H1 (cell line): ENCODE measurements around the gene NELL1. TPM values are rescaled to one million over a fixed set of nuclear protein-coding genes. Genes with fewer than 3 reads are reported as not detected.

Source experiments
- CTCF ChIA-PET: fragments of 300-600 bp; sonication (Branson Sonifier 250); formaldehyde crosslinking; loops from one replicate; lab custom pipeline; 2021; ENCODE audit not compliant: partially characterized antibody; lab: Charles Lee
- POLR2A ChIA-PET: fragments of 300-600 bp; sonication (Branson Sonifier 250); formaldehyde crosslinking; loops from one replicate; lab custom pipeline; 2021; ENCODE audit warnings: inconsistent platforms; ENCODE audit not compliant: partially characterized antibody; lab: Charles Lee
- DNase-seq, 2 experiments: peaks; one replicate each; pipeline versions ENCODE4 v3.0.0 to v3.0.0-alpha.2; 2010 to 2022; ENCODE audit warnings: low spot score in 2 of 2, low read depth in 1 of 2, mixed read lengths in 1 of 2
- FAIRE-seq: peaks from 2 replicates; lab custom pipeline; 2011; peaks lifted over from hg19 to GRCh38; lab: Jason Lieb, UNC
- H2AFZ ChIP-seq: 2 replicates; pipeline ENCODE4 v1.8.1; 2012; ENCODE audit warnings: low read length, inconsistent platforms
- H2AK5ac ChIP-seq: 2 replicates; pipeline ENCODE4 v1.6.1; 2013; ENCODE audit warnings: low read depth, low read length
- H2BK120ac ChIP-seq: replicated peaks from 2 replicates; pipeline ENCODE3; 2013; ENCODE audit warnings: low read depth, low read length, inconsistent platforms
- H2BK12ac ChIP-seq: 2 replicates; pipeline ENCODE4 v1.6.1; 2013; ENCODE audit warnings: low read depth, low read length
- H2BK15ac ChIP-seq: 2 replicates; pipeline ENCODE4 v1.6.1; 2013; ENCODE audit warnings: low read length
- H2BK20ac ChIP-seq: 2 replicates; pipeline ENCODE4 v1.6.1; 2013; ENCODE audit warnings: low read length
- H2BK5ac ChIP-seq: 2 replicates; pipeline ENCODE4 v1.6.1; 2013; ENCODE audit warnings: low read depth, low read length
- H3K14ac ChIP-seq: 2 replicates; pipeline ENCODE4 v1.6.1; 2013; ENCODE audit warnings: inconsistent platforms; ENCODE audit not compliant: insufficient read length
- H3K18ac ChIP-seq: 2 replicates; pipeline ENCODE4 v1.6.1; 2013; ENCODE audit warnings: low read length; ENCODE audit errors: extremely low read depth
- H3K23ac ChIP-seq: 2 replicates; pipeline ENCODE4 v1.6.1; 2013; ENCODE audit warnings: inconsistent platforms; ENCODE audit not compliant: insufficient read length
- H3K23me2 ChIP-seq: 2 replicates; pipeline ENCODE4 v1.6.1; 2013; ENCODE audit warnings: low read depth, low read length
- H3K27ac ChIP-seq: 2 replicates; pipeline ENCODE4 v1.6.1; 2011; ENCODE audit warnings: low read depth, low read length, inconsistent platforms
- H3K27me3 ChIP-seq, 4 experiments: replicated peaks in 1 of 4; 1 replicate in 1 of 4; 2 replicates in 3 of 4; pipeline versions ENCODE4 v1.6.1 to v1.8.1; 2011 to 2013; ENCODE audit warnings: low read length in 3 of 4, mild to moderate bottlenecking in 3 of 4, inconsistent platforms in 2 of 4, mixed read lengths in 2 of 4, moderate library complexity in 1 of 4; ENCODE audit not compliant: control insufficient read depth in 3 of 4, insufficient read depth in 3 of 4; ENCODE audit errors: extremely low read depth in 1 of 4
- H3K36me3 ChIP-seq, 4 experiments: 2 replicates each; pipeline versions ENCODE4 v1.6.1 to v1.8.1; 2011 to 2013; ENCODE audit warnings: mild to moderate bottlenecking in 4 of 4, low read length in 3 of 4, moderate library complexity in 2 of 4, control low read depth in 1 of 4, inconsistent platforms in 1 of 4; ENCODE audit not compliant: insufficient read depth in 4 of 4, control insufficient read depth in 2 of 4
- H3K4ac ChIP-seq: replicated peaks from 2 replicates; pipeline ENCODE3; 2013; ENCODE audit warnings: low read length, low read depth, mixed read lengths, inconsistent platforms; ENCODE audit not compliant: insufficient read length
- H3K4me1 ChIP-seq, 4 experiments: replicated peaks in 1 of 4; 1 replicate in 1 of 4; 2 replicates in 3 of 4; pipeline versions ENCODE4 v1.6.1 to v1.8.1; 2011 to 2013; ENCODE audit warnings: low read length in 3 of 4, inconsistent platforms in 2 of 4, mixed read lengths in 1 of 4; ENCODE audit not compliant: insufficient read depth in 4 of 4, control insufficient read depth in 3 of 4
- H3K4me2 ChIP-seq, 2 experiments: 2 replicates each; pipeline versions ENCODE4 v1.6.1 to v1.8.1; 2011 to 2013; ENCODE audit warnings: low read depth in 2 of 2, low read length in 2 of 2, control low read depth in 1 of 2, inconsistent platforms in 1 of 2, mild to moderate bottlenecking in 1 of 2; ENCODE audit not compliant: insufficient read depth in 1 of 2
- H3K4me3 ChIP-seq, 4 experiments: fragments of 200-600, 300-600 bp in 1 of 4; sonication (generic), shearing (Covaris generic), sonication (Bioruptor Twin) in 1 of 4; 2 replicates each; pipeline versions ENCODE4 v1.5.1 to v1.8.1; 2011 to 2016; ENCODE audit warnings: low read length in 4 of 4, low read depth in 3 of 4, control low read depth in 2 of 4, inconsistent platforms in 2 of 4, mild to moderate bottlenecking in 2 of 4, mixed read lengths in 1 of 4, moderate library complexity in 1 of 4; ENCODE audit not compliant: insufficient read depth in 2 of 4; ENCODE audit errors: extremely low read depth in 1 of 4
- H3K56ac ChIP-seq: replicated peaks from 2 replicates; pipeline ENCODE3; 2013; ENCODE audit warnings: low read depth, mild to moderate bottlenecking, mixed read lengths, low read length, inconsistent platforms; ENCODE audit not compliant: insufficient read length
- H3K79me1 ChIP-seq: 2 replicates; pipeline ENCODE4 v1.6.1; 2013; ENCODE audit warnings: low read depth, low read length, control low read depth
- H3K79me2 ChIP-seq, 2 experiments: 2 replicates each; pipeline versions ENCODE4 v1.6.1 to v1.8.1; 2012 to 2013; ENCODE audit warnings: low read length in 2 of 2, mild to moderate bottlenecking in 2 of 2, inconsistent platforms in 1 of 2; ENCODE audit not compliant: insufficient read depth in 2 of 2, control insufficient read depth in 1 of 2
- H3K9ac ChIP-seq, 4 experiments: replicated peaks in 1 of 4; 1 replicate in 1 of 4; 2 replicates in 3 of 4; pipeline versions ENCODE4 v1.6.1 to v1.8.1; 2011 to 2013; ENCODE audit warnings: low read depth in 3 of 4, low read length in 3 of 4, control low read depth in 2 of 4, mild to moderate bottlenecking in 2 of 4, moderate library complexity in 2 of 4, inconsistent platforms in 1 of 4; ENCODE audit errors: extremely low read depth in 1 of 4
- H3K9me3 ChIP-seq, 2 experiments: 2 replicates each; pipeline versions ENCODE4 v1.6.1 to v1.8.1; 2012 to 2013; ENCODE audit warnings: mild to moderate bottlenecking in 2 of 2, moderate library complexity in 2 of 2, control low read depth in 1 of 2, inconsistent platforms in 1 of 2, low read depth in 1 of 2, low read length in 1 of 2, mixed read lengths in 1 of 2; ENCODE audit not compliant: insufficient read depth in 2 of 2
- H4K20me1 ChIP-seq, 2 experiments: replicated peaks in 1 of 2; 2 replicates each; pipeline versions ENCODE3 to v1.8.1; 2011 to 2013; ENCODE audit warnings: inconsistent platforms in 2 of 2, low read length in 2 of 2, mild to moderate bottlenecking in 1 of 2; ENCODE audit not compliant: insufficient read depth in 2 of 2, control insufficient read depth in 1 of 2
- H4K5ac ChIP-seq: 2 replicates; pipeline ENCODE4 v1.6.1; 2013; ENCODE audit warnings: low read length, low read depth, mixed read lengths, inconsistent platforms; ENCODE audit not compliant: insufficient read length
- H4K8ac ChIP-seq: 2 replicates; pipeline ENCODE4 v1.8.0; 2013; ENCODE audit warnings: mild to moderate bottlenecking, moderate library complexity, low read length, inconsistent platforms; ENCODE audit not compliant: insufficient read depth; ENCODE audit errors: extremely low read depth
- H4K91ac ChIP-seq: replicated peaks from 2 replicates; pipeline ENCODE3; 2013; ENCODE audit warnings: low read length, mixed read lengths, inconsistent platforms; ENCODE audit not compliant: insufficient read length
- BRCA1 ChIP-seq: IDR thresholded peaks from 2 replicates; pipeline ENCODE4 v1.6.1; 2012; ENCODE audit warnings: low read depth, low read length, improper control_type of control experiment
- CBX8 ChIP-seq: fragments of 300-800, 300-1000 bp; sonication (generic); IDR thresholded peaks from 2 replicates; pipeline ENCODE4 v1.7.1; 2016; ENCODE audit warnings: low read depth, low read length, borderline replicate concordance
- CEBPB ChIP-seq: IDR thresholded peaks from 2 replicates; pipeline ENCODE4 v1.6.1; 2012; ENCODE audit warnings: low read depth, low read length
- CHD2 ChIP-seq: IDR thresholded peaks from 2 replicates; pipeline ENCODE4 v1.6.1; 2012; ENCODE audit warnings: low read length, improper control_type of control experiment
- CTBP2 ChIP-seq: IDR thresholded peaks from 2 replicates; pipeline ENCODE4 v1.7.0; 2011; ENCODE audit warnings: borderline replicate concordance, mild to moderate bottlenecking, moderate library complexity, mixed read lengths, low read length; ENCODE audit not compliant: insufficient read depth, insufficient read length
- EGR1 ChIP-seq: IDR thresholded peaks from 2 replicates; pipeline ENCODE4 v1.6.1; 2011; ENCODE audit warnings: low read depth, low read length, borderline replicate concordance
- EP300 ChIP-seq, 2 experiments: IDR thresholded peaks; 1 replicate in 1 of 2; 2 replicates in 1 of 2; pipeline ENCODE4 v1.6.1; 2011 to 2012; ENCODE audit warnings: low read depth in 2 of 2, low read length in 2 of 2, mild to moderate bottlenecking in 2 of 2, borderline replicate concordance in 1 of 2, inconsistent platforms in 1 of 2, moderate library complexity in 1 of 2
- GTF2F1 ChIP-seq: IDR thresholded peaks from 2 replicates; pipeline ENCODE4 v1.6.1; 2012; ENCODE audit warnings: low read depth, low read length, improper control_type of control experiment, borderline replicate concordance
- HDAC6 ChIP-seq: IDR thresholded peaks from one replicate; pipeline ENCODE4 v1.7.1; 2012; ENCODE audit warnings: low read depth, mild to moderate bottlenecking, inconsistent platforms, low read length, moderate library complexity
- JUND ChIP-seq: IDR thresholded peaks from 2 replicates; pipeline ENCODE4 v1.6.1; 2011; ENCODE audit warnings: mild to moderate bottlenecking, improper control_type of control experiment, low read length
- KDM5A ChIP-seq: fragments of 200-600 bp; IDR thresholded peaks from 2 replicates; pipeline ENCODE4 v1.7.1; 2012; ENCODE audit warnings: mild to moderate bottlenecking, low read length, inconsistent platforms, mixed read lengths
- SIN3A ChIP-seq, 2 experiments: IDR thresholded peaks in 1 of 2; conservative IDR thresholded peaks in 1 of 2; 2 replicates each; pipeline ENCODE4 v1.6.1; 2011 to 2012; ENCODE audit warnings: low read length in 2 of 2, improper control_type of control experiment in 1 of 2, low read depth in 1 of 2, mild to moderate bottlenecking in 1 of 2
- SUZ12 ChIP-seq: fragments of 200-600 bp; sonication (generic); IDR thresholded peaks from 2 replicates; pipeline ENCODE4 v1.6.1; 2012; ENCODE audit warnings: mild to moderate bottlenecking, inconsistent platforms, low read length, moderate library complexity, mixed read lengths
- TCF12 ChIP-seq: IDR thresholded peaks from 2 replicates; pipeline ENCODE4 v1.6.1; 2011; ENCODE audit warnings: low read depth, mild to moderate bottlenecking, low read length
- TEAD4 ChIP-seq: IDR thresholded peaks from 2 replicates; pipeline ENCODE4 v1.6.1; 2012; ENCODE audit warnings: low read depth, low read length, inconsistent platforms, mixed read lengths
- YY1 ChIP-seq: IDR thresholded peaks from 2 replicates; pipeline ENCODE4 v1.6.1; 2011; ENCODE audit warnings: low read depth, mild to moderate bottlenecking, low read length
- WGBS, 2 experiments: shearing (Covaris generic) in 1 of 2; methylation state at CpG; one replicate each; pipeline versions ENCODE4 v1.1.6 to v1.1.7; 2013 to 2015; ENCODE audit warnings: low lambda C conversion rate in 2 of 2, mixed read lengths in 2 of 2, inconsistent platforms in 1 of 2, low coverage in 1 of 2, missing lambda C conversion rate in 1 of 2; ENCODE audit not compliant: insufficient replicate concordance in 2 of 2, insufficient coverage in 1 of 2, insufficient read length in 1 of 2; ENCODE audit errors: extremely low coverage in 1 of 2, missing lambda C conversion rate in 1 of 2; 5-methylcytosine and 5-hydroxymethylcytosine counted together
- polyA plus RNA-seq, 7 experiments: library from polyadenylated mRNA; depleted of rRNA in 3 of 7; stranded (reverse) in 5 of 7; unstranded in 2 of 7; fragments of >200 nt in 5 of 7; fragments of 200-250 nt in 2 of 7; gene quantifications; 1 replicate in 5 of 7; 2 replicates in 1 of 7; 4 replicates in 1 of 7; pipeline versions ENCODE4 v1.2.1 to v1.2.3, GENCODE V29; 2011 to 2013; ENCODE audit warnings: missing spikeins in 2 of 7, mixed read lengths in 2 of 7
- total RNA-seq: library from RNA; stranded (reverse); fragmentation: NEBNext Ultra II Directional; extraction: Animal tissue kit (Norgen Biotek cat#: 25700); gene quantifications from 2 replicates; pipeline ENCODE4 v1.2.1, GENCODE V29; 2021

The NELL1 gene
- total and polyA plus RNA-seq, 2 of the 8 experiments (the other 6 are each of a cell fraction or from before 2014, with no cell fraction given): 0.21 TPM; not detected in 1

GRCh38 chr11:21258414-21258813 lies 589.0 kb downstream of the NELL1 start:
- Histone ChIP-seq H3K27me3 (no peaks in the 10 kb centered on the region), H3K23me2 (no peaks in the 10 kb centered on the region), H3K18ac (no peak overlapping the region), H3K14ac (no peak overlapping the region), H4K91ac (no peak overlapping the region), H4K5ac (no peak overlapping the region), H3K27ac (no peak overlapping the region), H3K79me1 (no peaks in the 10 kb centered on the region), H4K8ac (no peak overlapping the region), H3K79me2 (no peaks in the 10 kb centered on the region), H3K9ac (no peak overlapping the region), H2BK5ac (no peak overlapping the region), H2BK12ac (no peak overlapping the region), H3K4me2 (no peak overlapping the region), H3K56ac (no peak overlapping the region), H3K9me3 (no peaks in the 10 kb centered on the region), H2AK5ac (no peak overlapping the region), H3K4me1 (peaks cover 0 to 4% (median 0%) of the 10 kb centered on the region in 4 experiments; a peak in 1 of 7 replicates), H2BK20ac (no peak overlapping the region), H3K36me3 (no peaks in the 10 kb centered on the region), H3K4ac (no peak overlapping the region), H2AFZ (no peak overlapping the region), H2BK120ac (no peak overlapping the region), H2BK15ac (no peak overlapping the region), H3K4me3 (no peak overlapping the region), H4K20me1 (no peaks in the 10 kb centered on the region), H3K23ac (no peak overlapping the region)
- WGBS, 2 experiments: 91% methylated on average over 2 of the region's 2 CpGs; no CpG with 5 or more reads in 1 of the 2 experiments
- no peak for DNase-seq
- no peak for FAIRE-seq
- ChIA-PET POLR2A (no interaction called here), CTCF (no interaction called here)
- TF ChIP-seq HDAC6: no peak
- no peak for TF ChIP-seq GTF2F1
- no peak for TF ChIP-seq SIN3A (conservative IDR thresholded peaks at IDR 0.05 in 1 of 2, IDR thresholded peaks at IDR 0.05 in 1 of 2; ENCODE audit: low read depth in 1 of 2, low read length in 2 of 2)
- TF ChIP-seq YY1: no peak
- no peak for TF ChIP-seq BRCA1
- no peak for TF ChIP-seq CHD2
- TF ChIP-seq TEAD4: no peak
- no peak for TF ChIP-seq KDM5A
- TF ChIP-seq JUND: no peak
- TF ChIP-seq CTBP2: no peak
- TF ChIP-seq CEBPB: no peak
- TF ChIP-seq CBX8: no peak
- TF ChIP-seq EP300 (IDR thresholded peaks at IDR 0.05; ENCODE audit: borderline replicate concordance in 1 of 2, low read depth in 2 of 2, low read length in 2 of 2): no peak
- TF ChIP-seq EGR1: no peak
- TF ChIP-seq TCF12: no peak
- no peak for TF ChIP-seq SUZ12
